CD4-positive, alpha-beta T cell treated with Interleukin-21 for 1 hour (primary cell): Measurements from ENCODE around the gene NLGN1.

Source experiments
- DNase-seq: peaks from one replicate; pipeline ENCODE4 v3.0.0-alpha.2; 2020

NLGN1 gene

GRCh38 chr3:173732237-173732636 is 334.7 kb downstream of the NLGN1 start:
- DNase-seq: no peak

- DNase-seq: no peak
Observed at GRCh38 chr3:173733029-173733652, 335.6 kb downstream of the NLGN1 start.

- DNase-seq: no peak
Observed at GRCh38 chr3:173734473-173734872, 336.9 kb downstream of the NLGN1 start.

- no peak for DNase-seq
Observed at GRCh38 chr3:173734895-173735294, 337.4 kb downstream of the NLGN1 start.

- DNase-seq: no peak
Observed at GRCh38 chr3:173735841-173736240, 338.3 kb downstream of the NLGN1 start.

GRCh38 chr3:173737167-173737808 is 339.7 kb downstream of the NLGN1 start:
- no peak for DNase-seq

- DNase-seq: no peak
Observed at GRCh38 chr3:173739726-173740125, 342.2 kb downstream of the NLGN1 start.

GRCh38 chr3:173742491-173742890 is 344.9 kb downstream of the NLGN1 start:
- DNase-seq: no peak

- no peak for DNase-seq
Observed at GRCh38 chr3:173743111-173743510, 345.6 kb downstream of the NLGN1 start.

GRCh38 chr3:173743516-173743915 is 346.0 kb downstream of the NLGN1 start:
- DNase-seq: no peak

- no peak for DNase-seq
Observed at GRCh38 chr3:173744479-173744878, 346.9 kb downstream of the NLGN1 start.

- DNase-seq: no peak
Observed at GRCh38 chr3:173744895-173745294, 347.4 kb downstream of the NLGN1 start.

- DNase-seq: no peak
Observed at GRCh38 chr3:173745952-173746682, 348.6 kb downstream of the NLGN1 start.

GRCh38 chr3:173747427-173747826 is 349.9 kb downstream of the NLGN1 start:
- DNase-seq: no peak

- DNase-seq: no peak
Observed at GRCh38 chr3:173748105-173748504, 350.6 kb downstream of the NLGN1 start.

- no peak for DNase-seq
Observed at GRCh38 chr3:173750095-173750494, 352.6 kb downstream of the NLGN1 start.

- no peak for DNase-seq
Observed at GRCh38 chr3:173750591-173750990, 353.0 kb downstream of the NLGN1 start.

- no peak for DNase-seq
Observed at GRCh38 chr3:173753593-173753992, 356.0 kb downstream of the NLGN1 start.

- no peak for DNase-seq
Observed at GRCh38 chr3:173755161-173755560, 357.6 kb downstream of the NLGN1 start.

- DNase-seq: no peak
Observed at GRCh38 chr3:173761161-173761560, 363.6 kb downstream of the NLGN1 start.

GRCh38 chr3:173762501-173762900 is 365.0 kb downstream of the NLGN1 start:
- DNase-seq: no peak

GRCh38 chr3:173770011-173770410 is 372.5 kb downstream of the NLGN1 start:
- no peak for DNase-seq

GRCh38 chr3:173770796-173771573 is 373.4 kb downstream of the NLGN1 start:
- DNase-seq: no peak
